Activated CD4-positive, CD25-positive, alpha-beta regulatory T cell treated with anti-CD3 and anti-CD28 coated beads, Interleukin-2, amount 50 U/mL, for 24 hours (primary cell): ENCODE results near the gene MYBPC3.

Experiments
- ATAC-seq, 2 donors: fragments of 150-1000 bp; cut with Tn5 transposase; one replicate each; pipeline ENCODE4 v1.10.0; 2021; ENCODE audit warnings: mild to moderate bottlenecking in 1 of 2, moderate library complexity in 1 of 2

MYBPC3 gene

DNA sequence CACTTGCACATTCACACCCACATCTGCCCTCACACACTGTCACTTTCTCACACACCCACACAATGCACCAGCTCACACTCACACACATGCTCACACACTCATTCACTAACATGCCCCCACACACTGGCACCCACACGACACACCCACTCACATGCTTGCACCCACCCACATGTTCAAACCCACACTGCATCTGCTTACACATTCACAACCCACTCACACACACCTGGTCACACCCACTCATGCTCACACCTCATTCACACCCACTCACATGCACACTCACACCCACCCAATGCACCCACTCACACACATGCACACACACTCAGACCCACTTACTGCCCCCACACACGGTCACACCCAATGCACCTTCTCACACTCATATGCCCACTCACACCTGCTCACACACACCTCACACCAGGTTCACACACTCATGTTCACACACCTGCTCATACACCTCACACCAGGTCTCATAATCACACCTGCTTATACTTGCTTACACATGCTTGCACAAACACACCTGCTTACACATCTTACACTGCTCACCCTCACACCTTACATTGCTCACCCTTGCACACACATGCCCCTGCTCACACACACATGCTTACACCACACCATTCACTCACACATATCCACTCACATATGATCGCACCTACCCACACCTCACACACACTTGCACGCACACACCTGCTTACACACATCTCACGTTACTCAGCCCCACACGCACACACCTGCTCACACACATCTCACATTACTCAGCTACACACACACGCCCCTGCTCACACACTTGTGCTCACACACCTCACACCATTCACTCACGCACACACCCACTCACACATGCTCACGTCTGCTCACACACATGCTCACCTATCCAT is 3.9 kb upstream of the MYBPC3 start:
- no peak for ATAC-seq

DNA sequence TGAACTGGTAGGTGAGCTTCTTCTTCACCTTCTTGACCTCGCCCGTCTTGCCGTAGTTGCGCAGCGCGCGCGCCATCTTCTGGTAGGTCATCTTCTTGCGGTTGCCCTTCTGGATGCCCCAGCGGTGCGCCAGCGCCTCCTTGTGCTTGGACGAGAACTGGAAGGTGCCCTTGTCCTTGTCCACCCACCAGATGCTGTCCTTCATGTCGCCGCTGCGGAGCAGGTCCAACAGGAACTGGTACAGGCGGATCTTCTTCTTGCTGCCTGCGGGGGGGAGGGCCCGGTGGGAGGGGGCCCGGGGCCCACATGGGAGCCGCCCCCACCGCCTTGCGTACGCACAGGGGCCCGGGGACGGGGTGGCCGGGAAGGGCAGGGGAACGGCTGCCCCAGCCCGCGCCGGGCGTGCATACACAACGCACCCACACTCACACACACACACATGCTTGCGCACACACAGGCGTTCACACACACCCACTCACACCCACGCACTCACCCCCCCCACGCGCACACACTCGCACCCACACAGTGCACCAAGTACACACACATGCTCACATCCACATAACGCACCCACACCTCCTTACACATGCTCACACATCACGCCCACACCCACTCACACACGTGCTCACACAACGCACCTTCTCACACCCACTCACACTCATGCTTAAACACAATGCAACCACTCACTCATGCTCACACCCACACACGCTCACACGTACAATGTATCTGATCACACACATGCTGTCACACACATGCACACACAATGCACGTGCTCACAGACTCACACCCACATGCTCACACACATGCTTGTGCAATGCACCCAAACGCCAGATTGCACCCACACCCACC is 3.0 kb upstream of the MYBPC3 start:
- no peak for ATAC-seq

DNA sequence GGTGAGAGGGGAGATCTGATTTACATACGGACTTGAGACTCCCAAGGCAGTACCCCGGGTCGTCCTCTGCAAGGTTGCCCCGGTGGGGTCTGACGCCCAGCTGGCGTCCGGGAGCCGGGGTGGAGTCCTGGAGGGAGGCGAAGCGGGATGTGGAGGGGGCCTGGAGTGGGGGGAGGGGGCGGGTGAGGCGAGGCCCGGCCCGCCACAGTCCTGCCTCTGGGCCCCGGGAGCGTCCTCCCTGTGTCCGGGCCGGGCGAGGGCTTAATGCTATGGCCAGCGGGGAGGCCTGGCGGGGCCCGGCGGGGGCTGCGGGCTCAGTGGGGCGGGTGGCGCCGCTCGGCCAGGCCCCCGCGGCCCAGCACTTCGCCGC is 2.4 kb upstream of the MYBPC3 start:
- ATAC-seq = no peak

DNA sequence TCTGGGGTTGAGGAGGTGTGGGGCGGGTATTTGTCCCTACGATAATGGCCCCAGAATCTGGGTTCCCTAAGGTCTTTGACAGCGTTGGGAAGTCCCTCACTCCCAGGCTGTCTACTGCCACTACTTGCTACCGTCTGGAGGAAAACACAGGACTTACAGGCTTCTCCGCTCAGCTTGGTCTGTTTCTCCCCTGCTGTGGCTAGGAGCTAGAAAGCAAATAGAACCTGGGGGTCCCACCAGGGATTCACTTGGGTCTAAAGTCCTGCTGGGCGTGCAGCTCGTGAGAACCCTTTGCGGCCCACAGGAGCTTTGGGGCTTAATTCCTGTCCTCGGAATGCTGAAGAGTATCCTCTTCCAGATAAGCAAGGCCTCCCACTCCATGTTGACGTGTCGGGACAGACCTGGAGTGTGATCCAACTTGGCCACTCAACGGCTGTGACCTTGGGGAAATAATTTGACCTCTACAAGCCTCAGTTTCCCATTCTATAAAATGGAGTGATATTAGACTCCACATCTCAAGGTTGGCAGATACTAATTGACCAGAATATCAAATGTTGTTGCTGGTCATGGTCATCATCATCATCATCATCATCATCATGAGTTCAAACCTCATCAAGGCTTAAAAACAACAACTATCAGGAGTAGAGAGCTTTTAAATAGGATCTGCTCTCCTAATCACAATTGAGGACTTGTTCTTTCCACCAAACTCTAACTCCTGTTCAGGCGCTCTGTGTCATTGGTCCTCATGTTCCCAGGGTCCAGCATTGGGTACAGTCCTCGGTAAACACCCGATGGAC is 1.7 kb upstream of the MYBPC3 start:
- ATAC-seq = no peak

DNA sequence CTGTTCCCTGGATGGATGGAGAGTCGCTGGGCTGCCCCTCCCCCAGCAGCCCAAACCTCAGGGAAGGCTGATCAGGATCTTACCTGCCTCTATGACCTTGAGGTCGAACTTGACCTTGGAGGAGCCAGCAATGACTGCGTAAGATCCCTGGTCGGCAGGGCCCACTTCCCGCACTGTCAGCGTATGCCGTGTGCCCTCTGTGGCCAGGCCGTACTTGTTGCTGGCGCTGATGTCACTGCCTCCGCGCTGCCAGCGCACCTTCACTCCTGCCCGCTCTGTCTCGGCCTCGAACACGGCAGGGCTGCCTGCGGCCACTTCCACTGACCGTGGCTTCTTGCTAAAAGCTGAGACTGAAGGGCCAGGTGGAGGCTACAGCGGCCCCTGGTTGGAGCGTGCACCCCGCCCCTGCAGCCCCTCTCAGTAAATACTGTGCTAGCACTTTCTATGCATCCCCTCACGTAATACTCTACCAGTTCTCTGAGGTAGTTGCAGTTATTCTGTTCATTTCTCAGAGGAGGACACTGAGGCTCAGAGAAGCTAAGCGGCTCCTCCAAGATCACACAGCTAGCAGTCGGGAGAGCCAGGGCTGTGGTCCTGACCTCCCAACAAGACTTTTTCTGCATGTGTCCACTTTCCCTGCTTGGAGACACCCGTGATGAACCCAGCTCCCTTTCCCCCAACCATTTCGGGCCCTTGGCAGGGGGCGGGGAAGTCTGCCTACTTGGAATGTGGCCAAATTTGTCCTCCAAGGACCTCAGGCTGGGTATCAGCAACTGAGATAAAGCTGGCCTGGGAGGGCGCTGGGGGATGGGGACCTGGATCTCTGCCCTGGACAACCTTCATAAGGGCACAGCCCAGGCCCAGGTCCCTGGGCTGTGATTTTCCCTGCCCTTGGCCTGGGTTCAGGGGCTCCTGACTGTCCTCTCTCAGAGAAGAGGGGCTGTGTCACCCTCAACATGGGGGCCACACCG is 1.1 kb downstream of the MYBPC3 start:
- no peak for ATAC-seq

DNA sequence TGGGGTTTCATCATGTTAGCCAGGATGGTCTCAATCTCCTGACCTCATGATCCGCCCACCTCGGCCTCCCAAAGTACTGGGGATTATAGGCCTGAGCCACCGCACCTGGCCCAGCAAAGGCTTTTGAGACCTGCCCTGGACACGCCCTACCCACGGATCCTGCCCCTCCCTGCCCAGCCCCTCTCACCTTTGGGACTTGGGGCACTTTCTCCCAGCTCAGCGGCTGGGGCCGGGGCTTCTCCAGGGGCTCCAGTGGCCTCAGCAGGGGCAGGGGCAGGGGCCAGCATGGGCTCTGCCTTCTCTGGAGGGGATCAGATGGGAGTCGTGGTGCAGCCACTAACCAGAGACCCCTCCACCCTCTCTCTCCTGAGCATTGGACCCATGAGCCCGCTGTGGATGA is 2.2 kb downstream of the MYBPC3 start:
- no peak for ATAC-seq

DNA sequence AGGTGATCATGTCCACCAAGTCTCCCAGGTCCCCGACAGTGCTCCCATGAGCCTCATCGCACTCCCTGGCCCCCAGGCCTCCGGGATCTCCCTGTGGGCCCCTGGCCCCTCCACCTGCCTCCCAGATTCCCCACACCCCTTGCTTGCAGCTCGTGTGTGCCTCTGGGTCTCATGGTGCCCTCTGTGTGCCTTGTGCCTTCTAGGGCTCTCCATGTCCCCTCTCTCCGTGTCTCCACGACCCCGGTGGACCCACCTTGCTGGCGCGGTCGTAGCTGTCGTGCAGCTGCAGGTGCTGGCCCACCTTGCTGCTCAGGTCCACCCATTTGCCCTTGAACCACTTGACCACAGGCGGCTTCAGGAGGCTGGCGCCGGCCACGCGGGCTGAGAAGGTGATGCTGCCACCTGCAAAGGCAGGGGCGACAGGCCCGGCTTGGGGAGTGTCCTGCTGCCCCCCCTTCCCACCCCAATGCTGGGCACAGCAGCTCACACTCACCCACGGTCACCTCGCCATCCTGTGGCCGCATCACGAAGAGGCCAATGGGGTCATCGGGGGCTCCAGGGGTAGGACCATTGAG is 2.9 kb downstream of the MYBPC3 start:
- ATAC-seq = no peak

DNA sequence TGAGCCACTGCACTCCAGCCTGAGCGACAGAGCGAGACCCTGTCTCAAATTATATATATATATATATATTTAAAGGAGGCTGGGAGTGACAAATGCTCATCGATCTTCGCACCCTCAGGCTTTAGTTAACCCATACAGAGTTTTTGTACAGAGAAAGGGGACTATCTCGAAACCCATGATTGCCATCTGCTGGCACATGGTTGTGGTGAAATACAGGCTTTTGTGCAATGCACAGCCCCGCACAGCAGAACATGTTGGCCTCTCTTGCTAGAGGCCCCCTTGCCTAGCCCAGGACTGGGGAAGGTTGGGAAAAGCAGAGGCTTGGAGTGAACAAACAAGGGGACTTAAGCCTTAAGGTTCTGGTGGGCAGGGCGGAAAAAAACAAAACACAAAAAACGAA is 3.6 kb downstream of the MYBPC3 start:
- no peak for ATAC-seq

DNA sequence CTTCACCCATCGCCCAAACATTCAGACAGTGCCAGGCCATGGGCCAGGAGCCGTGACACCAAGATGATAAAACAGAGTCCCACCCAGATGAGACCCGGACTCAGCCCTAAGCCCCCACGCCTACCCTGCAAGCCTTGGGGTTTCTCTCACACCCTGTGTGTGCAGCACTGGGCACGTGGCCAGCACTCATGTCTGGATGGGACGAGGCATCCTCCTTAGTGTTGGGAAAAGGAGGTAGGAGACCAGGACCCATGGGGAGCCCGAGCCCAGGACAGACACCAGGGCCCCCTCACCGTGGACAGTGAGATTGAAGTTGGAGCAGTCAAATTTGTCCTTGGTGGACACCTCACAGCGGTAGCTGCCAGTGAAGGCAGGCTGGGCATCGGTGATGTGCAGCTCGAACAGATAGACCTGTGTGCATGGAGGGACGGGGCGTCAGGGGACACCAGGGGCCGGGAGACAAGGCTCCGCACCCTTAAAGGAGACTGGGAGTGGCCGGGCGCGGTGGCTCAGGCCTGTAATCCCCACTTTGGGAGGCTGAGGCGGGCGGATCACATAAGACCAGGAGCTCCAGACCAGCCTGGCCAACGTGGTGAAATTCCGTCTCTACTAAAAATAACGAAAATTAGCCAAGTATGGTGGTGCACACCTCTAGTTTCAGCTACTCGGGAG is 4.2 kb downstream of the MYBPC3 start:
- no peak for ATAC-seq

DNA sequence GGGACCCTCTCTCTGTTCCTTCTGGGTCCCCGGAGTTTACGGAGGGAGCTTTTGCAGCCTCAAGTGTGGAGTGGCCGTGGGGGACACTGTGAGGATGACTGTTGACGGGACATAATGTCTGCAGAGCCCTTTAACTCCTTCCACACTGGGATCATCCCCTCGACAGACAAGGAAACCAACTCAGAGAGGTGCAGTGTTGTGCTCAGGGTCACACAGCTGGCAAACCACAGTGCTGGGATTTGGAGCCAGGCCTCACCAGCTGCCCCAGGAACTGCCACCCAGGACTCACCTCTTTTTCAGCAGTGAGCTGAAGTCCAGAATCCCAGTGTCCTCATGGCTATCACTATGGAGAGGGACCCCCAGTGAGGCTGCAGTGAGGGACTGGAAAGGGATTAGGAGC is 5.4 kb downstream of the MYBPC3 start:
- ATAC-seq = no peak

DNA sequence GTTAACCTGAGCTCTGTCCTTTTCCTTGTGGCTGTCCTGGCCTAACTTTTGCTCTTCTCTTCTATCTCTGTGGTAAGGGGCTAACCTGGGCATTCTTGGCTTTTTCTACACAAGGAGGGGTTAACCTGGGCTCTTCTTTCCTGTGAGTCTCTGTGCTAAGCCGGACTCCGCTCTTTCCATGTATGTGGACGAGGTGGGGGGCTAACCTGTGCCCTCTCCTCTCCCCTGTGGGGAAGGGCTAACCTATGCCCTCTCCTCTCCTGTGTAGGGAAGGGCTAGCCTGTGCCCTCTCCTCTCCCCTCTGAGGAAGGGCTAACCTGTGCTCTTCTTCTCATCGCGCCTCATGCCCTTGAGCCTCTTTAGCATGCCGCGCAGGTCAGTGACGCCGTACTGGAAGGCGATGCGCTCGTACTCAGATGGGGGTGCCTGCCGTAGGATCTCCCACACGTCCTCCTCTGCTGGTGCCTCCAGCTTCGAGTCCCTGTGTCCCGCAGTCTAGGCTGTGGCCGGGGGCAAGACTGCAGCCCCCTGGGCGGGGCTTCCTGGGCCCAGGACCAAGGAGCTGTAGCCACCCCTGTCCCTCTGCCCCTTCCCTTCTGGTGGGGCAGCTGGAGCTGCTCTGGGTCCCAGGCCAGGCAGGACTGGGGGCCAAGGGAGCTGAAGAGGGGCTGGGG is 6.5 kb downstream of the MYBPC3 start:
- ATAC-seq = no peak

DNA sequence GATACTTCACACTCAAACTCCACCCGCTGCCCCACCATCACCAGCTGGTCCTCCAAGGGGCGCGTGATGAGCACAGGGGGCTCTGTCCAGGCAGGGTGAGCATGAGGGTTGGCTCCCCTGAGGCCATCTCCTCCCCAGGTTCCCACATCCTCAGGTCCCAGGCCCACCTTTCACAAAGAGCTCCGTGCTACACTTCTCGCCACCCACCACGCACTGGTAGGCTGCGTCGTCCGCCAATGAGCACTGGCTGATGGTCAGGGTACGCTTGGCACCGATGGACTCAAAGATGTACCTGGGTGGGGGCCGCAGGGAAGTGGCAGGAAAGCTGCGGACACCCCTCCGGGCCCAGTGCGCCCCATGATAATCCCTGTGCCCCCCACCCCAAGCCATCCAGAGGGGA is 9.6 kb downstream of the MYBPC3 start:
- ATAC-seq = no peak

DNA sequence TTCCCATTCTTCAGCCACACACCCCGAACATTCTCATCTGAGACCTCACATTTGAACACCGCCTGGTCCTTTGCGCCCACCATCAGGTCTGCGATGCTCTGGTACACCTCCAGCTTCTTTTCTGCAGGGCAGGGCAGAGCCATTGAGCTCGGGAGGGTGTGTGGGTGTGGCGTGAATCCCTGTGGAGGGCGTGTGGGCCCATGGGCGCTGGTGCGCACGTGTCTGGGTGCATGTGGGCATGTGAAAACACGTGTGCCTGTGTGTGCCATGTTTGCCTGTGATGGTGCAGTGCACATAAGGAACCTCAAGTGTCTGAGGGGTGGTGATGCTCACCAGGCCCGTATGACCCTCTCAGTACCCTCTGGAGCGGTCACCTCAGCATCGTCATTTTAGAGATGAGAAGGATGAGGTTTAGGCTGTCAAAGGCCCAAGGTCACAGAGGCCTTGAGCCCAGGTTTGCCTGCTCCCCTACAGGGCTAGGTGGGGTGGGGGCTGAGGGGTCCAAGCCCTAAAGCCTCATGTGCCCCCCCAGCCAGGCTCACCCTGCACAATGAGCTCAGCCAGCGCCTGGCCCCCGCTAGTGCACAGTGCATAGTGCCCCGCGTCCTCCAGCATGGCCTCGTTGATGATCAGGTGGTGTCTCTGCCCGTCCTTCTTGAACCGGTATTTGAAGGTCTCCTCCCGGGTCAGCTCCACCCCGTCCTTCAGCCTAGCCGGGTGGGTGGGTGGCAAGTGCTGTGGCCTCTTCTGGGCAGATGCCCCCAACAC is 10.3 kb downstream of the MYBPC3 start:
- ATAC-seq = no peak

DNA sequence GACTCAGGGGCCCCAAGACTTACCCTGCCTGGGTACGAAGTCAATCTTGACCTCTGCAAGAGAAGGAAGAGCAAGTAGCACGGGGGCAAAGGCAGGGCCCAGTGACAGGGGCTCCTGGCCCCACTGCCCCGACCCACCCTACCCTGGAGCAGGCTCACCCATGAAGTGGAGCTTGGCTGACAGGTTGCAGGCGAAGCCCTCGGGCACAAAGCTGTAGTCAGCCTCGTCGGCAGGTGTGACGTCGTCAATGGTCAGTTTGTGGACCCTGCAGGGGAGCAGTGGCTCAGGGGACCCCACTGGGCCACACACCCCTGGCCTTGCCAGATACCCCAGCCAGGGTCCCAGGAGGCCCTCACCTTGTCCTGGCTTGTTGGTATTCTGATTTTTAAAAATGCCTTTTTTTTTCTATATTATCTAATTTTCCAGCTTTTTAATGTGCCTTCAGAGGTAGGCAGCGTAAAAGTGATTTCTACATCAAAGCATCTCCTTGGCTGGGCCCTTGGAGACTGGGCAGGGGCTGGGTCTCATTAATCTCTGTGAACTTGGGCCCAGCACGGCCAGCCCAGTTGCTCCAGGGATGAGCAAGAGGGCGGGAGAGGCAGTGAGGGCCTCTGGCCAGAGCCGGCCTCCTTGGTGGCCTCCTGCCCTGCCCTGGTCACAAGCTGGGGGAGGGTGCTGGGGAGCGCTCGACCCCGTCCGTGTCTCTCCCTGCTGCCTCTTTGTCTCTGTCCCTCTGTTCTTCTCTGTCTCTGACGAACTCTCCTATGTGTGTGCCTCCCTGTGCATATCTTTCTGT is 11.3 kb downstream of the MYBPC3 start:
- ATAC-seq = no peak

DNA sequence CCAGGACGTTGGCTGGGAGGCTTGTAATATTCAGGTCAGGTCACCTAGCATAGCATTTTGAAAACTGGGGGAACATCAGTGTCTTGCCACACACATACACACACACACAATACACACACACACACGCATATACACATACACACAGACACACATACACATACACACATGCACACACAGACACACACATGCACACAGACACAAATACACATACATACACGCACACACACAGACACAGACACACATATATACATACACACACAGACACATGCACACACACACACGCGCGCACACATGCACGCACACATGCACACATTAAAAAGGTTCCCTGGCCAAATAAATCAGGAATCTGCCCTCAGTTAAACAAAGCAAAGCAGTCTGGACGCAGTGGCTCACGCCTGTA is 12.5 kb downstream of the MYBPC3 start:
- ATAC-seq = no peak

DNA sequence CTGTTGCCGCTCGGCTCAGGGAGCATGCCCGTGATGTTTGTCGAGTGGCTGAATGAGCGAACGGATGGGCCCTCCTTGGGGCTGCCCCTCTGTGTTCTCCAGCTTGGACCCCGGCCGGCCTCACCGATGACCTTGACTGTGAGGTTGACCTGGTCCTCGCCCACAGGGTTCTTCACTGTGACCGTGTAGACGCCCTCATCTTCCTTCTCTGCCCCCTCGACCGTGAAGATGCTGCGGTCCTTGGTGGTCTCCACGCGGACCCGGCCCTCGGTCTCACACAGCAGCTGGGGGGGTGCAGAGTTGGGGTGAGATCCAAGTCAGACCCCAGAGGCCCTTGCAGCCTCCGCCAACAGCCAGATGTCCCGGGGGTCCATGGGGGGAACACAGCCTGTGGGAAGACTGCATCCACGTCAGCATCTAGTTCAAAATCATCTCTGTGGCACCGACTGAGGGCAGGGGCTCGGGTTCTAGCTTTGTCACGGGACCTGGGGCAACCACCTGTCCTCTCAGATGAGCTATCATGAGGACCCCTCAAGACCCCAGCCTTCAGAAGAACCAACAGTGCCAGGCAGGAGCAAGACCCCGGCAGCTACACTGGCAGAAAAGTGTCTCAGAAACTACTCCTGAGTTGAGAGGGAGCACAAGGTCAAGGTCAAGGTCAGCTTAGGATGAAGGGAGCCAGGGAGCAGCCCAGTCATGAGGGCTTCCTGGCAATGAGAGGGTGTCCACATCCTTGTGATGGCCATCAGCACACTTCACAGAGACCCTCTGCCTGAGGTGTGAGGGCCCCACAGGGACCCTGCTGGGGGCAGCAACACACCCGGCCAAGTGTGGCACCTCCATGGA is 13.9 kb downstream of the MYBPC3 start:
- ATAC-seq = no peak

DNA sequence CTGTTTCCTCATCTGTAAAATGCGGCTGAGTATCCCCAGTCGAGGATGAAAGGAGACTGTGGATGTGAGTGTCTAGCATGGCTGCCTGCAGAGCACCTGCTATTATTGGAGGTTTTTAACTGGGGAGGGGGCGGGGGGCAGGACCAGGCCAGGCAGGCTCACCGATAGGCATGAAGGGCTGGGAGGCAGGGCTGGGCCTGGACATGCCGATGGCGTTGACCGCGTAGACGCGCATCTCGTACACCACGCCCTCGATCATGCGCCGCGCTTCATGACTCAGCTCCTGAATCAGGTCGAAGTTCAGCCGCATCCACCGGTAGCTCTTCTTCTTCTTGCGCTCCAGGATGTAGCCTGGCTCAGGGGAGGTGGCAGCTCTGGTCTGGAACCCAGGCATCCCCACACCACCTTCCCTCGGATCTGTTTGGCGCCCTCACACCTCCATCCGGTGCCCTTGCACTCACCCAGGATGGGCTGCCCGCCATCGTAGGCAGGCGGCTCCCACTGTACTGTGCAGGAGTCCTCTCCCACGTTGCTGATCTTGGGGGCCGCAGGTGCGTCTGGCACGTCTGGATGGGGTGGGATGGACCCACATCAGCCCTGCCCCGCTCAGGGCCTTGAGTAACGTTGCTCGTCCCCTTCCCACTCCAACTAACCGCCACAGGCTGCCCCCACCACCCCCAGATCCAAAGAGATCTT is 15.1 kb downstream of the MYBPC3 start:
- ATAC-seq = no peak
